Fibroblast of villous mesenchyme (primary cell): ENCODE measurements around the gene UGGT1. TPM values are rescaled to one million over a fixed set of nuclear protein-coding genes. Genes with fewer than 3 reads are reported as not detected.

ENCODE experiments used
- DNase-seq: peaks from one replicate; pipeline ENCODE4 v3.0.0-alpha.2; 2010; ENCODE audit warnings: low read depth
- H3K4me3 ChIP-seq: 2 replicates; pipeline ENCODE4 v1.5.1; 2011; ENCODE audit warnings: low read depth, mild to moderate bottlenecking, low read length
- total RNA-seq: library from RNA; depleted of rRNA; stranded (reverse); fragments of >200 nt; gene quantifications from 2 replicates; pipeline ENCODE4 v1.2.3, GENCODE V29; 2012
- TF ChIP-seq, protein P1 (sequence below): IDR thresholded peaks from 2 replicates; pipeline ENCODE4 v1.5.1; 2012; ENCODE audit warnings: low read depth, mild to moderate bottlenecking, low read length; ENCODE audit not compliant: insufficient read depth

Gene UGGT1
- total RNA-seq, 1 donor: 75.1 TPM

DNA sequence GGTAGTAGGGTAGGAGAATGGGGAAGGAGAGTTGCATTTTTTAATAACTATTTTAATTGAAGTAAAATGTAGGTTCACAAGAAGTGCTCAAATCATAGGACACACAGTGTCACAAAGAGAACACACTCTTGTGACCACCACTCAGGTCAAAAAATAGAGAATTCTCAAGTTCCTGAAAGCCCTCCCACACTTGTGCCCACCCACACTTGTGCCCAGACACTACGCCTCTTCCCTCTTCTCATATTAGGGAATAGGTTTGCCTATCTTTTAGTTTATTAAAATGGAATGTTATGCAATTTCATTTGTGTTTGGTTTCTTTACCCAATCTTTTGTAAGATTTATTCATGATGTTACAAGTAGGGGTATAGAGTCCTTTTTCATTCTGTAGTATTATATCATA is 67.2 kb downstream of the UGGT1 start:
- no peak overlapping the region for H3K4me3 ChIP-seq
- DNase-seq: no peak
- TF ChIP-seq, protein P1, sequence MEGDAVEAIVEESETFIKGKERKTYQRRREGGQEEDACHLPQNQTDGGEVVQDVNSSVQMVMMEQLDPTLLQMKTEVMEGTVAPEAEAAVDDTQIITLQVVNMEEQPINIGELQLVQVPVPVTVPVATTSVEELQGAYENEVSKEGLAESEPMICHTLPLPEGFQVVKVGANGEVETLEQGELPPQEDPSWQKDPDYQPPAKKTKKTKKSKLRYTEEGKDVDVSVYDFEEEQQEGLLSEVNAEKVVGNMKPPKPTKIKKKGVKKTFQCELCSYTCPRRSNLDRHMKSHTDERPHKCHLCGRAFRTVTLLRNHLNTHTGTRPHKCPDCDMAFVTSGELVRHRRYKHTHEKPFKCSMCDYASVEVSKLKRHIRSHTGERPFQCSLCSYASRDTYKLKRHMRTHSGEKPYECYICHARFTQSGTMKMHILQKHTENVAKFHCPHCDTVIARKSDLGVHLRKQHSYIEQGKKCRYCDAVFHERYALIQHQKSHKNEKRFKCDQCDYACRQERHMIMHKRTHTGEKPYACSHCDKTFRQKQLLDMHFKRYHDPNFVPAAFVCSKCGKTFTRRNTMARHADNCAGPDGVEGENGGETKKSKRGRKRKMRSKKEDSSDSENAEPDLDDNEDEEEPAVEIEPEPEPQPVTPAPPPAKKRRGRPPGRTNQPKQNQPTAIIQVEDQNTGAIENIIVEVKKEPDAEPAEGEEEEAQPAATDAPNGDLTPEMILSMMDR: no peak

DNA sequence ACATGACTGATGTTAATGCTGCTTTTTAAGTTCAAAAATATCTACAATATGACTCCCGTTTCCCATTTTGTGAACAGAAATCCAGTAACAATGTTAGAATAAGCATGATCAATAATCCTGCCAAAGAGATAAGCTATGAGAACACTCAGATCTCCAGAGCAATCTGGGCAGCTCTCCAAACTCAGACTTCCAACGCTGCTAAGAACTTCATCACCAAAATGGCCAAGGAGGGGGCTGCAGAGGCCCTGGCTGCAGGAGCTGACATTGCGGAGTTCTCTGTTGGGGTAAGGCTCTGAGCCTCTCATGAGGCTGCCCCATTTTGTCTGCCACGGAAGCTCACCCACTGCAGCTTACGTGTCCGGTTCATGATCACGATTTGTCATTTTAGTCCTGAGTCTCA is 68.4 kb downstream of the UGGT1 start:
- H3K4me3 ChIP-seq: no peak overlapping the region
- TF ChIP-seq, protein P1: no peak
- DNase-seq: no peak

DNA sequence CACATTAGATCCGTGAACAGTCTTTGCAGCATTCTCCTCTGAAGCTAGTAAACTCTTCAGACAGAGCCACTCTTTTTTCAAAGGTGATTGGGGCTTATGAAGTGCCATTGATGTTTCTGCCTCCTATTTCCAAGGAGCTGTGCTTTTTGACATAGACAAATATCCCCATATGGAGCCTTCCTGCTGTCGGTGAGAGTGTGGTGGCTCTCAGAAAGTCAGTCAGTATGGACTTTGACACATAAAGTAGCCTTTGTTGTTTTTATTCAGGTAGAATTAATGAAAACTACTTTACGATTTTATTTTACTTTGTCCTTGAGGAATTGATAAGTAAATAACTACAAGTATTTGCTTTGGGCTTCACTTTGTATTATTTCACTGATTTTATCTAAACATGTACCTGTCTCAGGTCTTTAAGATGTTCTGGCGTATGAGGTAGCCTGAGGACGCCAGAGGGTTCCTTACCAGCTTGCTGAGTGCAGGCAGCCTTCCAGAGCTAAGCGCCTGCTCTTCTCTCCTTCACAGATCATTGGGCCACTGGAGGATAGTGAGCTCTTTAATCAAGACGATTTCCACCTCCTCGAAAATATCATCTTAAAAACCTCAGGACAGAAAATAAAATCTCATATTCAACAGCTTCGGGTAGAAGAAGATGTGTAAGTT is 69.7 kb downstream of the UGGT1 start:
- no peak overlapping the region for H3K4me3 ChIP-seq
- no peak for DNase-seq
- TF ChIP-seq, protein P1: no peak

DNA sequence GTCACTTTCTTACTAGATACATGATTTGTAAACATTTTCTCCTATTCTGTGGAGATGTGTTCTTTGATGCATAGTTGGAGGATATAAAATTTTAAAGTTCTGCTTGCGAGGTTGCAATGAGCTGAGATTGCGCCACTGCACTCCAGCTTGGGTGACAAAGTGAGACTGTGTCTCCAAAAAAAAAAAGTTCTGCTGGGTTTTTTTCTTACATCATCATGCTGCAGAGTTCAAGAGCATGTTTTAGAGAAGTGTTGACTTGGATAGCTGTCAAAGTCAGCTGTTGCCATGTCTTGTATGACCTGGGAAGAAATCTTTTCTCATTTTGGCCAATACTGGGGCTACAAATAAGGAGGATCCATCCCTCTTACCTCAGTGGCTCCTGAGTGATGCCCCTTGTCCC is 71.3 kb downstream of the UGGT1 start:
- TF ChIP-seq, protein P1: no peak
- DNase-seq: no peak
- no peak overlapping the region for H3K4me3 ChIP-seq

DNA sequence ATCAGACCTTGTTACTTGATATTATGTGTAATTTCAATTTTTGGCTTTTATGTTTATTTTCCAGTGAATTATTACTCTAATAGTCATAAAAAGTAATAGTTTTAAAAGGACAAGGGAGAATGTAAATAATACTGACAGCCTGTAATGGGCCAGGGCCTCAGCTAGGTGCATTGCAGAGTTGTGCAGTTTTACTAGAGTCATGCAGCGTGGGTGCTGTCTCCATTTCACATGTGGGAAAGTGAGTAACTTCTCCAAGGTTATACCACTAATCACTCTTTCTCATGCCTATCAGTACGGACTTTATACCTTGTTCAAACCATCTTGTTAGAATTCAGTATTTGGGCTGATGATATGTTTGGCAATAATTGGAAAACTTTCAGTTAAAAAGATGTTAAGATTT is 73.3 kb downstream of the UGGT1 start:
- H3K4me3 ChIP-seq: no peak overlapping the region
- TF ChIP-seq, protein P1: no peak
- no peak for DNase-seq

DNA sequence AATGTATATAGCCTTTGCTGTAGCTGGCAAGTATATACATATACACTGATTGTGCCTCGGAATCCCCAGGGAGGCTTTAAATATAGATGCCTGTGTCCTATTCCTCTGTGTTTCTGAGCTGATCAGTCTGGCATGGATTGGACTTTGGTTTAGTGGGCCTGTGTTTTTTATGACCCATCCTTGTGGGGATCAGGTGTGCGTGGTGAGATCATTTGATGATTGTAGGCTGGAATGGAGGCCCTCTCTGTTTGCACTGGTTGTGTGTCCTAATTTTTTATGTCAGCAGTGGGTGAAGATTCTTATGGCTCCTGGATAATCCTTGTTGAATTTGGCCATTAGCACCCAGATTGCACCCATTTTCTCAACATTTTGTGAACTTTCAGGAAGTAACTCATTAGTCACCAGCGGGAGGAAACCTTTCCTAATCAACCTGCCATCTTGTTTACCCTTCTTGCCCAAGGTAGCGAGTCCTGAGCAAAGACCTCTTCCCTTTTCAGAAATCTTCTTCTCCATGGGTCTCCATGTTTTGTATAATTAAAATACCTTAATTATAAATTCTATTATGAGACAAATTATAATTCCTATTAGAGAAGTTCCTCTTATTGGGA is 75.8 kb downstream of the UGGT1 start:
- DNase-seq: no peak
- H3K4me3 ChIP-seq: no peak overlapping the region

More for the DNA sequence above, 75.8 kb downstream of the UGGT1 start:
- TF ChIP-seq, protein P1: no peak
